HCT116 (cell line): ENCODE measurements around the gene EPHX1. TPM values are rescaled to one million over a fixed set of nuclear protein-coding genes. Genes with fewer than 3 reads are reported as not detected.

ENCODE experiments used
- ATAC-seq: fragments of 200-7000 bp; cut with Tn5 transposase; 2 replicates; pipeline ENCODE4 v1.9.1; 2020; ENCODE audit warnings: mild to moderate bottlenecking, moderate library complexity
- BruUV-seq: library from RNA; stranded (reverse); fragments of 400-500 nt; replicated peaks from 2 replicates; lab custom pipeline; 2021; lab: Mats Ljungman, UMichigan
- CTCF ChIA-PET: fragments of 300-600 bp; sonication (Branson Sonifier 250); formaldehyde crosslinking; loops from one replicate; lab custom pipeline; 2021; ENCODE audit warnings: antibody characterized with exemption; lab: Charles Lee
- POLR2A ChIA-PET: fragments of 300-600, 350-600 bp; sonication (Branson Sonifier 250); formaldehyde crosslinking; loops from one replicate; lab custom pipeline; 2021; ENCODE audit warnings: antibody characterized with exemption; lab: Charles Lee
- RAD21 ChIA-PET, 2 experiments: fragments of 300-600 bp; sonication (Branson Sonifier 250); formaldehyde crosslinking; loops; one replicate each; lab custom pipeline; 2023; ENCODE audit warnings: low total read pairs in 2 of 2; ENCODE audit not compliant: uncharacterized antibody in 2 of 2, unreplicated experiment in 2 of 2, low non-redundant PET in 1 of 2; lab: Charles Lee
- DNase-seq: peaks from one replicate; pipeline ENCODE4 v3.0.0-alpha.2; 2010; ENCODE audit warnings: low read depth, low spot score
- H2AFZ ChIP-seq: fragments of 200-600 bp; shearing (Covaris generic), sonication (generic); 2 replicates; pipeline ENCODE4 v1.6.1; 2017; ENCODE audit warnings: low read depth, mixed run types, mixed read lengths, antibody characterized with exemption, low read length; ENCODE audit not compliant: poor library complexity, severe bottlenecking
- H3K27ac ChIP-seq: 2 replicates; pipeline ENCODE4 v1.5.1; 2012; ENCODE audit warnings: low read depth, low read length
- H3K27me3 ChIP-seq: fragments of 200-600 bp; sonication (generic); 2 replicates; pipeline ENCODE4 v1.6.1; 2016; ENCODE audit warnings: mixed run types, low read length, mixed read lengths; ENCODE audit not compliant: insufficient read depth
- H3K36me3 ChIP-seq, 2 experiments: fragments of 200-500 bp in 1 of 2; fragments of 200-600 bp in 1 of 2; sonication (Bioruptor generic) in 1 of 2; sonication (generic) in 1 of 2; 2 replicates each; pipeline versions ENCODE4 v1.5.1 to v1.6.1; 2014 to 2016; ENCODE audit warnings: low read length in 2 of 2, inconsistent platforms in 1 of 2, mixed read lengths in 1 of 2, mixed run types in 1 of 2; ENCODE audit not compliant: insufficient read depth in 2 of 2, control insufficient read depth in 1 of 2
- H3K4me1 ChIP-seq, 2 experiments: fragments of 200-600 bp in 1 of 2; sonication (generic) in 1 of 2; 2 replicates each; pipeline versions ENCODE4 v1.5.1 to v1.6.1; 2012 to 2017; ENCODE audit warnings: low read length in 2 of 2, inconsistent platforms in 1 of 2, mild to moderate bottlenecking in 1 of 2, mixed read lengths in 1 of 2, mixed run types in 1 of 2, moderate library complexity in 1 of 2; ENCODE audit not compliant: insufficient read depth in 2 of 2, control insufficient read depth in 1 of 2
- H3K4me2 ChIP-seq: fragments of 200-600 bp; sonication (generic); 2 replicates; pipeline ENCODE4 v1.6.1; 2017; ENCODE audit warnings: mixed run types, low read length, mixed read lengths
- H3K4me3 ChIP-seq, 2 experiments: fragments of 200-600 bp in 1 of 2; sonication (generic) in 1 of 2; replicated peaks in 1 of 2; 2 replicates each; pipeline ENCODE4 v1.5.1; 2011 to 2016; ENCODE audit warnings: low read length in 2 of 2, control low read depth in 1 of 2, low read depth in 1 of 2, mild to moderate bottlenecking in 1 of 2, mixed read lengths in 1 of 2, mixed run types in 1 of 2
- H3K79me2 ChIP-seq: fragments of 200-600 bp; sonication (generic); 2 replicates; pipeline ENCODE4 v1.6.1; 2017; ENCODE audit warnings: mild to moderate bottlenecking, mixed run types, low read length, moderate library complexity, mixed read lengths; ENCODE audit not compliant: insufficient read depth
- H3K9ac ChIP-seq: fragments of 200-600 bp; sonication (generic); 2 replicates; pipeline ENCODE4 v1.6.1; 2016; ENCODE audit warnings: low read length, mixed read lengths
- H3K9me2 ChIP-seq: fragments of 200-600 bp; sonication (generic), shearing (Covaris generic); 2 replicates; pipeline ENCODE4 v1.6.1; 2017; ENCODE audit warnings: mixed run types, mild to moderate bottlenecking, moderate library complexity; ENCODE audit not compliant: insufficient read depth
- H3K9me3 ChIP-seq, 2 experiments: fragments of 200-500 bp in 1 of 2; fragments of 200-600 bp in 1 of 2; sonication (Bioruptor generic) in 1 of 2; sonication (generic) in 1 of 2; 2 replicates each; pipeline ENCODE4 v1.6.1; 2014 to 2017; ENCODE audit warnings: low read length in 2 of 2, mixed read lengths in 2 of 2, inconsistent platforms in 1 of 2, low read depth in 1 of 2, mild to moderate bottlenecking in 1 of 2, mixed run types in 1 of 2, moderate library complexity in 1 of 2; ENCODE audit not compliant: control insufficient read depth in 1 of 2, insufficient read depth in 1 of 2
- H4K20me1 ChIP-seq: fragments of 200-600 bp; sonication (generic), shearing (Covaris generic); 2 replicates; pipeline ENCODE4 v1.6.1; 2017; ENCODE audit warnings: mixed run types, mild to moderate bottlenecking, moderate library complexity; ENCODE audit not compliant: insufficient read depth
- ATF3 ChIP-seq: IDR thresholded peaks from 2 replicates; pipeline ENCODE4 v1.6.1; 2012
- CEBPB ChIP-seq: IDR thresholded peaks from 2 replicates; pipeline ENCODE4 v1.6.1; 2012; ENCODE audit warnings: low read depth
- CTCF ChIP-seq, 3 experiments: fragments of 200-600 bp in 1 of 3; sonication (generic) in 1 of 3; IDR thresholded peaks in 2 of 3; conservative IDR thresholded peaks in 1 of 3; 2 replicates each; pipeline ENCODE4 v1.5.1; 2012 to 2017; ENCODE audit warnings: low read depth in 2 of 3, low read length in 2 of 3, antibody characterized with exemption in 1 of 3, borderline replicate concordance in 1 of 3, control low read depth in 1 of 3, mild to moderate bottlenecking in 1 of 3, mixed read lengths in 1 of 3, mixed run types in 1 of 3, moderate library complexity in 1 of 3; ENCODE audit not compliant: insufficient read depth in 1 of 3
- ELF1 ChIP-seq: IDR thresholded peaks from 2 replicates; pipeline ENCODE4 v1.6.1; 2012; ENCODE audit warnings: low read depth, borderline replicate concordance
- EZH2 ChIP-seq: fragments of 200-600 bp; sonication (generic); IDR thresholded peaks from 2 replicates; pipeline ENCODE4 v1.6.1; 2017; ENCODE audit warnings: antibody characterized with exemption, mixed run types
- EZH2phosphoT487 ChIP-seq: fragments of 200-600 bp; IDR thresholded peaks from 2 replicates; pipeline ENCODE4 v1.6.1; 2018; ENCODE audit warnings: antibody characterized with exemption, borderline replicate concordance
- FOSL1 ChIP-seq: IDR thresholded peaks from 2 replicates; pipeline ENCODE4 v1.6.1; 2012; ENCODE audit warnings: low read depth
- JUND ChIP-seq: IDR thresholded peaks from 2 replicates; pipeline ENCODE4 v1.6.1; 2012
- MAX ChIP-seq: IDR thresholded peaks from 2 replicates; pipeline ENCODE4 v1.6.1; 2012
- POLR2AphosphoS5 ChIP-seq: IDR thresholded peaks from 2 replicates; pipeline ENCODE4 v1.6.1; 2011; ENCODE audit warnings: mild to moderate bottlenecking, low read depth, low read length, moderate library complexity
- SIN3A ChIP-seq: IDR thresholded peaks from 2 replicates; pipeline ENCODE4 v1.6.1; 2012; ENCODE audit warnings: low read depth
- SP1 ChIP-seq: IDR thresholded peaks from 2 replicates; pipeline ENCODE4 v1.6.1; 2012; ENCODE audit warnings: low read depth
- SRF ChIP-seq: IDR thresholded peaks from 2 replicates; pipeline ENCODE4 v1.6.1; 2012; ENCODE audit warnings: low read depth
- TCF7L2 ChIP-seq: IDR thresholded peaks from 2 replicates; pipeline ENCODE4 v1.7.0; 2011; ENCODE audit warnings: borderline replicate concordance, inconsistent platforms; ENCODE audit not compliant: insufficient read depth, insufficient read length; ENCODE audit errors: extremely low read depth
- YY1 ChIP-seq: IDR thresholded peaks from 2 replicates; pipeline ENCODE4 v1.6.1; 2011; ENCODE audit warnings: low read length, low read depth, moderate library complexity, mild to moderate bottlenecking; ENCODE audit not compliant: insufficient replicate concordance; ENCODE audit errors: extremely low read depth
- ZFX ChIP-seq: fragments of 450-650 bp; IDR thresholded peaks from 2 replicates; pipeline ENCODE4 v1.6.1; 2017
- ZNF274 ChIP-seq: fragments of 200-500 bp; sonication (Bioruptor generic); IDR thresholded peaks from 2 replicates; pipeline ENCODE4 v1.6.1; 2014; ENCODE audit warnings: mild to moderate bottlenecking, low read depth, low read length, inconsistent platforms
- intact Hi-C: fragments of 100-400 bp; cut with micrococcal nuclease; formaldehyde crosslinking; loops from 2 replicates; pipeline ENCODE4 v1.10.0; 2022
- total RNA-seq: library from RNA; stranded (reverse); gene quantifications from one replicate; pipeline ENCODE4 v1.2.1, GENCODE V29; 2021; ENCODE audit not compliant: unreplicated experiment

The EPHX1 gene
- total RNA-seq, 1 experiment from 2014 or later = 44.6 TPM

- ATAC-seq = no peak
- Histone ChIP-seq H3K27ac (no peak overlapping the region), H3K4me1 (peaks cover 38 to 55% of the 10 kb centered on the region in 2 experiments), H3K36me3 (peaks cover 3 to 13% of the 10 kb centered on the region in 2 experiments; a peak in 2 of 4 replicates), H3K9me2 (no peaks in the 10 kb centered on the region), H3K79me2 (no peaks in the 10 kb centered on the region), H3K4me2 (no peak overlapping the region; the same call in 1 of the 2 replicates), H3K9ac (no peak overlapping the region), H2AFZ (no peak overlapping the region), H3K4me3 (no peak overlapping the region), H3K9me3 (no peaks in the 10 kb centered on the region), H3K27me3 (no peaks in the 10 kb centered on the region), H4K20me1 (no peaks in the 10 kb centered on the region)
- ChIA-PET POLR2A (interaction anchor here (1.5 kb wide), 1 partner anchor 12 kb away, joined by 3 read pairs; the partner anchor contains the start of gene TMEM63A), CTCF (interaction anchor here (1.0 kb wide), 1 partner anchor 117 kb away, joined by 3 read pairs; no protein-coding TSS in a partner anchor), RAD21 (no interaction called here)
- intact Hi-C loops = no loop called here
- DNase-seq = no peak
- no TSS peak for BruUV-seq
- TF ChIP-seq ZFX (no peak), POLR2AphosphoS5 (no peak), ELF1 (no peak), SIN3A (no peak), EZH2phosphoT487 (no peak), CTCF (IDR thresholded peaks at IDR 0.05 in 2 of 3, conservative IDR thresholded peaks at IDR 0.05 in 1 of 3; ENCODE audit: borderline replicate concordance in 1 of 3, insufficient read depth in 1 of 3, low read depth in 2 of 3, low read length in 2 of 3) (no peak), SRF (no peak), TCF7L2 (no peak), SP1 (no peak), JUND (no peak), CEBPB (no peak), YY1 (no peak), ATF3 (no peak), MAX (no peak), ZNF274 (no peak), EZH2 (no peak), FOSL1 (no peak)
Observed at GRCh38 chr1:225870911-225871310, 61.0 kb downstream of the EPHX1 start.
